T-helper 1 cell treated with Interleukin-12 subunit alpha and Interleukin-12 subunit beta and Interleukin-4 antibody, amounts not matched to agents 30 μg/mL and 1 μg/mL, for 36 hours (primary cell): ENCODE results near the gene FAM53A.

Source experiments
- H3K27ac Mint-ChIP-seq: one replicate; pipeline ENCODE4 v1.8.0; 2021; ENCODE audit warnings: mild to moderate bottlenecking, mixed read lengths
- H3K27me3 Mint-ChIP-seq: one replicate; pipeline ENCODE4 v1.8.0; 2021; ENCODE audit warnings: low read depth, mixed read lengths
- H3K36me3 Mint-ChIP-seq: one replicate; pipeline ENCODE4 v1.8.0; 2021; ENCODE audit warnings: low read depth, mixed read lengths
- H3K4me1 Mint-ChIP-seq: one replicate; pipeline ENCODE4 v1.8.0; 2021; ENCODE audit warnings: low read depth, mixed read lengths
- H3K4me3 Mint-ChIP-seq: one replicate; pipeline ENCODE4 v1.8.0; 2021; ENCODE audit warnings: mild to moderate bottlenecking, moderate library complexity, mixed read lengths
- H3K9me3 Mint-ChIP-seq: one replicate; pipeline ENCODE4 v1.8.0; 2021; ENCODE audit warnings: mixed read lengths

FAM53A gene

DNA sequence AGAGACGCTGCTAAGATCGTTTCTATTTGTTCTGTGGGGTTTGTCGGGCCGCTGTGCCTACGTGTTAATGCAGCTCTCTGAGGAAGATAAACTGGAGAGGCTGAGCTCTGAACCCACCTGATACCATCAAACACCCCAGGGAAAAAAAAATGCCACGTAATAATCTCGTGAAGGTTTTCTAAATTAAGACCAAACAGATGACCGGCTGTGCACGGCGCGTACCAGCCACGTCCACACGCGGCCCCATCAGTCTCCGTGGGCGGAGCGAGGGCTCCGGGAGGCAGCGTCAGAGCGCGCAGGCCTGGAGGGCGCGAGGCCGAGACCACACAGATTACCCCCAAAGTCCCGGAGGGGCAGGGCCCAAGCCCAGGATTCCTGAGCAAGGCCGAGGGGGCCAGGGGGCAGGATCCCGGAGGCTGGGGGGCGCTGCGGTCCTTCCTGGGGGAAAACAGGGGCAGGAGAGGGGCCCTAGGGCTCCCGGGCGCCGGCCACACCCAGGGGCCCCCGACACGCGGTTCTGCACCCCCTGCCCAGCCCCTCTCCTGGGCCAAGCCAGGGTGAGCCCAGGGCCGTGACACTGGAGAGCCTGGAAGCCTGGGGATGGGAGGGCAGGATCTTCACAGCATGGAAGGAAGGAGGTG lies 91.9 kb downstream of the FAM53A start:
- H3K27ac Mint-ChIP-seq: no peak overlapping the region
- no peak overlapping the region for H3K4me3 Mint-ChIP-seq
- peaks cover 19% of the 10 kb centered on the region for H3K27me3 Mint-ChIP-seq
- peaks cover 20% of the 10 kb centered on the region for H3K9me3 Mint-ChIP-seq
- H3K4me1 Mint-ChIP-seq: no peaks in the 10 kb centered on the region
- no peaks in the 10 kb centered on the region for H3K36me3 Mint-ChIP-seq

DNA sequence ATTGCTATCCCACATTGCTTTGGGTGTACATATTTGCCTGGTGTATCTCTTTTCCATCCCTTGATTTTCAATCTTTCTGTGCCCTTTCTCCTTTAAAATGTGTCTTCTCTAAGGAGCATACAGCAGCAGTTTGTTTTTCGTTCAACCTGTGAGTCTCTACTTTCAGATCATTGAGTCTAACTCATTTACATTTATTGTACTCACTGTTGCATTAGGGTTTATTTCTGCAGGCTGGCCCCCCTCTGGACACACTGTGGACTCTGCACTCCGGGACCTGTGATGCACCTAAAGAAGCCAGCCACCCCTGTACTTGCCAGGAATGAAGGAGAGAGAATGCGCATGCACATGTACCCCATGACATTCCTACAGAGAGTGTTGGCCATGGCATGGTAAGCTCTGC lies 93.0 kb downstream of the FAM53A start:
- H3K27ac Mint-ChIP-seq: no peak overlapping the region
- H3K4me3 Mint-ChIP-seq: no peak overlapping the region
- H3K9me3 Mint-ChIP-seq: peaks cover 20% of the 10 kb centered on the region
- H3K36me3 Mint-ChIP-seq: no peaks in the 10 kb centered on the region
- no peaks in the 10 kb centered on the region for H3K4me1 Mint-ChIP-seq
- peaks cover 19% of the 10 kb centered on the region for H3K27me3 Mint-ChIP-seq

GRCh38 chr4:1590244-1590643 lies 93.9 kb downstream of the FAM53A start:
- Mint-ChIP-seq H3K36me3 (no peaks in the 10 kb centered on the region), H3K9me3 (peaks cover 20% of the 10 kb centered on the region), H3K4me1 (no peaks in the 10 kb centered on the region), H3K27me3 (peaks cover 19% of the 10 kb centered on the region), H3K27ac (no peak overlapping the region), H3K4me3 (no peak overlapping the region)
